Liver (tissue), 3 donors: ENCODE measurements around the gene NFXL1.

Source experiments
- EGR1 ChIP-seq, 2 donors: IDR thresholded peaks; 2 replicates each; pipeline ENCODE4 v1.6.1; 2016 to 2018; ENCODE audit warnings: antibody characterized with exemption in 2 of 2, low read depth in 2 of 2
- GABPA ChIP-seq, 2 donors: IDR thresholded peaks in 1 of 2; conservative IDR thresholded peaks in 1 of 2; 2 replicates each; pipeline ENCODE4 v1.6.1; 2016; ENCODE audit warnings: antibody characterized with exemption in 2 of 2, mild to moderate bottlenecking in 1 of 2, moderate library complexity in 1 of 2
- JUND ChIP-seq, 2 donors: IDR thresholded peaks; 2 replicates each; pipeline ENCODE4 v1.6.1; 2016; ENCODE audit warnings: antibody characterized with exemption in 2 of 2
- RAD21 ChIP-seq, 2 donors: IDR thresholded peaks; 2 replicates each; pipeline ENCODE4 v1.6.1; 2016; ENCODE audit warnings: antibody characterized with exemption in 2 of 2, mild to moderate bottlenecking in 2 of 2
- SP1 ChIP-seq: IDR thresholded peaks from 2 replicates; pipeline ENCODE4 v1.6.1; 2018; ENCODE audit warnings: antibody characterized with exemption, mild to moderate bottlenecking
- TAF1 ChIP-seq: conservative IDR thresholded peaks from 2 replicates; pipeline ENCODE4 v1.6.1; 2016; ENCODE audit warnings: antibody characterized with exemption, mild to moderate bottlenecking
- YY1 ChIP-seq: IDR thresholded peaks from 2 replicates; pipeline ENCODE4 v1.6.1; 2016; ENCODE audit warnings: antibody characterized with exemption, mild to moderate bottlenecking
- TF ChIP-seq, protein P1 (sequence below): fragments of 150-350 bp; IDR thresholded peaks from 2 replicates; pipeline ENCODE4 v1.5.1; 2017; ENCODE audit warnings: improper control_type of control experiment, low read depth, low read length; ENCODE audit not compliant: missing input control
- TF ChIP-seq, protein P2 (sequence below): IDR thresholded peaks from 2 replicates; pipeline ENCODE4 v1.6.1; 2016; ENCODE audit warnings: antibody characterized with exemption
- donor health status: healthy.
- donor health status: healthy.

GRCh38 chr4:47855350-47855749, 59.0 kb downstream of the NFXL1 start:
- TF ChIP-seq YY1 = no peak
- TF ChIP-seq, protein P1, sequence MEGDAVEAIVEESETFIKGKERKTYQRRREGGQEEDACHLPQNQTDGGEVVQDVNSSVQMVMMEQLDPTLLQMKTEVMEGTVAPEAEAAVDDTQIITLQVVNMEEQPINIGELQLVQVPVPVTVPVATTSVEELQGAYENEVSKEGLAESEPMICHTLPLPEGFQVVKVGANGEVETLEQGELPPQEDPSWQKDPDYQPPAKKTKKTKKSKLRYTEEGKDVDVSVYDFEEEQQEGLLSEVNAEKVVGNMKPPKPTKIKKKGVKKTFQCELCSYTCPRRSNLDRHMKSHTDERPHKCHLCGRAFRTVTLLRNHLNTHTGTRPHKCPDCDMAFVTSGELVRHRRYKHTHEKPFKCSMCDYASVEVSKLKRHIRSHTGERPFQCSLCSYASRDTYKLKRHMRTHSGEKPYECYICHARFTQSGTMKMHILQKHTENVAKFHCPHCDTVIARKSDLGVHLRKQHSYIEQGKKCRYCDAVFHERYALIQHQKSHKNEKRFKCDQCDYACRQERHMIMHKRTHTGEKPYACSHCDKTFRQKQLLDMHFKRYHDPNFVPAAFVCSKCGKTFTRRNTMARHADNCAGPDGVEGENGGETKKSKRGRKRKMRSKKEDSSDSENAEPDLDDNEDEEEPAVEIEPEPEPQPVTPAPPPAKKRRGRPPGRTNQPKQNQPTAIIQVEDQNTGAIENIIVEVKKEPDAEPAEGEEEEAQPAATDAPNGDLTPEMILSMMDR = no peak
- TF ChIP-seq EGR1 (IDR thresholded peaks at IDR 0.05; ENCODE audit: low read depth in 2 of 2) = no peak
- no peak for TF ChIP-seq RAD21 (IDR thresholded peaks at IDR 0.05)
- TF ChIP-seq TAF1 = no peak
- no peak for TF ChIP-seq GABPA (IDR thresholded peaks at IDR 0.05 in 1 of 2, conservative IDR thresholded peaks at IDR 0.05 in 1 of 2)
- no peak for TF ChIP-seq SP1
- TF ChIP-seq JUND (IDR thresholded peaks at IDR 0.05) = no peak
- TF ChIP-seq, protein P2, sequence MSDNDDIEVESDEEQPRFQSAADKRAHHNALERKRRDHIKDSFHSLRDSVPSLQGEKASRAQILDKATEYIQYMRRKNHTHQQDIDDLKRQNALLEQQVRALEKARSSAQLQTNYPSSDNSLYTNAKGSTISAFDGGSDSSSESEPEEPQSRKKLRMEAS = no peak
